Spleen (tissue), 11 donors: Measurements from ENCODE around the gene GPC4. TPM values are rescaled to one million over a fixed set of nuclear protein-coding genes. Genes with fewer than 3 reads are reported as not detected.

Experiments used
- DNase-seq: peaks from one replicate; pipeline ENCODE4 v3.0.0-alpha.2; 2020
- H3K27ac ChIP-seq, 8 donors: fragments of 200-600 bp; sonication (generic) in 7 of 8; 1 replicate in 4 of 8; 2 replicates in 4 of 8; pipeline versions ENCODE4 v1.5.0 to v1.8.0; 2016 to 2021; ENCODE audit warnings: inconsistent platforms in 4 of 8, mild to moderate bottlenecking in 4 of 8, moderate library complexity in 1 of 8
- H3K27me3 ChIP-seq, 7 donors: fragments of 200-600 bp; sonication (generic) in 6 of 7; replicated peaks in 1 of 7; 1 replicate in 4 of 7; 2 replicates in 3 of 7; pipeline versions ENCODE4 v1.5.0 to v1.8.0; 2016 to 2021; ENCODE audit warnings: inconsistent platforms in 3 of 7, mild to moderate bottlenecking in 1 of 7
- H3K36me3 ChIP-seq, 6 donors: fragments of 200-600 bp; sonication (generic) in 5 of 6; 1 replicate in 4 of 6; 2 replicates in 2 of 6; pipeline versions ENCODE4 v1.5.0 to v1.8.0; 2016 to 2021; ENCODE audit warnings: inconsistent platforms in 2 of 6
- H3K4me1 ChIP-seq, 6 donors: fragments of 200-600 bp; sonication (generic) in 5 of 6; 1 replicate in 3 of 6; 2 replicates in 3 of 6; pipeline versions ENCODE4 v1.5.0 to v1.8.0; 2016 to 2021; ENCODE audit warnings: inconsistent platforms in 3 of 6
- H3K4me3 ChIP-seq, 8 donors: fragments of 200-600 bp; sonication (generic) in 7 of 8; 1 replicate in 4 of 8; 2 replicates in 4 of 8; pipeline versions ENCODE4 v1.5.0 to v1.8.0; 2016 to 2021; ENCODE audit warnings: inconsistent platforms in 4 of 8, mild to moderate bottlenecking in 4 of 8, moderate library complexity in 2 of 8
- H3K9me3 ChIP-seq, 8 donors: fragments of 200-600 bp; sonication (generic) in 7 of 8; 1 replicate in 4 of 8; 2 replicates in 4 of 8; pipeline versions ENCODE4 v1.5.0 to v1.8.0; 2016 to 2021; ENCODE audit warnings: inconsistent platforms in 4 of 8
- POLR2A ChIP-seq, 3 donors: fragments of 450-650 bp; IDR thresholded peaks; one replicate each; pipeline ENCODE4 v1.5.1; 2017; ENCODE audit warnings: antibody characterized with exemption in 3 of 3, mild to moderate bottlenecking in 1 of 3
- POLR2AphosphoS5 ChIP-seq, 3 donors: sonication (generic); formaldehyde crosslinking; IDR thresholded peaks; one replicate each; pipeline ENCODE4 v1.5.1; 2017; ENCODE audit warnings: antibody characterized with exemption in 3 of 3
- WGBS, 5 donors: extraction: QIAGEN DNeasy Blood & Tissue Kit in 3 of 5; methylation state at CpG; one replicate each; pipeline versions ENCODE4 v1.1.5 to v1.1.7; 2013 to 2018; 5-methylcytosine and 5-hydroxymethylcytosine counted together
- intact Hi-C: fragments of 100-400 bp; cut with DNase I; formaldehyde crosslinking; loops from one replicate; pipeline ENCODE4 v1.15.0; 2023; ENCODE audit warnings: low total_unique reads
- polyA plus RNA-seq, 3 donors: library from polyadenylated mRNA; stranded (reverse); fragments of 200-250 nt; gene quantifications; one replicate each; pipeline ENCODE4 v1.2.1, GENCODE V29; 2013
- total RNA-seq, 7 donors: library from RNA; depleted of rRNA in 3 of 7; stranded (reverse); fragments of >200 nt in 3 of 7; fragmentation: NEBNext Ultra II Directional in 4 of 7; extraction: Animal tissue kit (Norgen Biotek cat#: 25700) in 4 of 7; gene quantifications; one replicate each; pipeline versions ENCODE4 v1.1.0 to v1.2.1, GENCODE V29; 2016 to 2021
- TF ChIP-seq, protein P1 (sequence below), 11 experiments: fragments of 200-600 bp in 7 of 11; fragments of 450-650 bp in 4 of 11; sonication (generic) in 4 of 11; IDR thresholded peaks in 8 of 11; conservative IDR thresholded peaks in 3 of 11; 1 replicate in 7 of 11; 2 replicates in 4 of 11; pipeline versions ENCODE4 v1.4.0 to v1.8.0; 2016 to 2021; ENCODE audit warnings: antibody characterized with exemption in 11 of 11, inconsistent platforms in 4 of 11, mild to moderate bottlenecking in 1 of 11
- donor health status: healthy with polysubstance abuse.
- donor health status: DM: no; HTN: no; CAD: no; lungs with moderate emphysema.
- donor health status: DM: no; HTN: no; CAD: no.
- donor health status: Bipolar disorder and iron deficiency.
- donor health status: healthy.
- donor health status: DM: no; HTN: no; CAD: no.
- donor health status: DM: yes; HTN: yes; CAD: no.

GPC4 gene
- total and polyA plus RNA-seq, 10 donors: 0.70 to 17.7 (median 4.9) TPM

DNA sequence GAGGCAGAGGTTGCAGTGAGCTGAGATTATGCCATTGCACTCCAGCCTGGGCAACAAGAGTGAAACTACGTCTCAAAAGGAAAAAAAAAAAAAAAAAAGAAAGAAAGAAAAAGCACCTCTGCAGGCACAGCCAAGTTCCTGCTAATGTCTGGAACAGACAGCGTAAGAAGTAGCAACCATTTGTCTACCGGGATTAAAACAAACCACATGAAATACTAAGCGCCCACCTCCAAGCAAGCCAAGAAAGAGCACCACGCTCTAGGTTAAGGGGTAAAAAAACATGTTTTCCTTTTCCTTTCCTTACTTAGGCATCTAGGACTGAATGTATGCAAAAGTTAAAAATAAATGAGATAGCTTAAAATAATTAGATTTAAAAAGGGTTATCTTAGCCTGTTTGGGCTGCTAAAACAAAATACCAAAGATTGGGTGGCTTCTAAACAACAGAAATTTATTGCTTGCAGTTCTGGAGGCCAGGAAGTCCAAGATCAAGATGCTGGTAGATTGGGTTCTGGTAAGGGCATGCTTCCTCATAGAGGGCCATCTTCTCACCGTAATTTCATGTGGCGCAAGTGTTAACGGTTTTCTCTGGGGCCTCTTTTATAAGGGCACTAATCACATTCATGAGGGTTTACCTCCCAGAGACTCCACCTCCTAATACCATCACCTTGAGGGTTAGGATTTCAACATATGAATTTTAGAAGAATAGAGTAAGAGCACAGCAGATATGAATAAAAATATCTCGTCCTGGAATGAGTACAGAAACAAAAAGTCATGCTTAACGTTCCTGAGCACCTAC, 12.3 kb downstream of the GPC4 start:
- Histone ChIP-seq H3K27me3 (no peaks in the 10 kb centered on the region), H3K4me3 (no peak overlapping the region), H3K36me3 (no peaks in the 10 kb centered on the region), H3K9me3 (no peaks in the 10 kb centered on the region), H3K27ac (no peak overlapping the region), H3K4me1 (no peaks in the 10 kb centered on the region)
- intact Hi-C loops: no loop called here
- no peak for TF ChIP-seq POLR2A (IDR thresholded peaks at IDR 0.05)
- no peak for TF ChIP-seq POLR2AphosphoS5 (IDR thresholded peaks at IDR 0.05)
- TF ChIP-seq, protein P1, sequence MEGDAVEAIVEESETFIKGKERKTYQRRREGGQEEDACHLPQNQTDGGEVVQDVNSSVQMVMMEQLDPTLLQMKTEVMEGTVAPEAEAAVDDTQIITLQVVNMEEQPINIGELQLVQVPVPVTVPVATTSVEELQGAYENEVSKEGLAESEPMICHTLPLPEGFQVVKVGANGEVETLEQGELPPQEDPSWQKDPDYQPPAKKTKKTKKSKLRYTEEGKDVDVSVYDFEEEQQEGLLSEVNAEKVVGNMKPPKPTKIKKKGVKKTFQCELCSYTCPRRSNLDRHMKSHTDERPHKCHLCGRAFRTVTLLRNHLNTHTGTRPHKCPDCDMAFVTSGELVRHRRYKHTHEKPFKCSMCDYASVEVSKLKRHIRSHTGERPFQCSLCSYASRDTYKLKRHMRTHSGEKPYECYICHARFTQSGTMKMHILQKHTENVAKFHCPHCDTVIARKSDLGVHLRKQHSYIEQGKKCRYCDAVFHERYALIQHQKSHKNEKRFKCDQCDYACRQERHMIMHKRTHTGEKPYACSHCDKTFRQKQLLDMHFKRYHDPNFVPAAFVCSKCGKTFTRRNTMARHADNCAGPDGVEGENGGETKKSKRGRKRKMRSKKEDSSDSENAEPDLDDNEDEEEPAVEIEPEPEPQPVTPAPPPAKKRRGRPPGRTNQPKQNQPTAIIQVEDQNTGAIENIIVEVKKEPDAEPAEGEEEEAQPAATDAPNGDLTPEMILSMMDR (IDR thresholded peaks at IDR 0.05 in 8 of 11, conservative IDR thresholded peaks at IDR 0.05 in 3 of 11): no peak
- no peak for DNase-seq
- WGBS, 5 donors: 77 to 88% (median 80%) methylated on average over 9 to 10 of the region's 10 CpGs

DNA sequence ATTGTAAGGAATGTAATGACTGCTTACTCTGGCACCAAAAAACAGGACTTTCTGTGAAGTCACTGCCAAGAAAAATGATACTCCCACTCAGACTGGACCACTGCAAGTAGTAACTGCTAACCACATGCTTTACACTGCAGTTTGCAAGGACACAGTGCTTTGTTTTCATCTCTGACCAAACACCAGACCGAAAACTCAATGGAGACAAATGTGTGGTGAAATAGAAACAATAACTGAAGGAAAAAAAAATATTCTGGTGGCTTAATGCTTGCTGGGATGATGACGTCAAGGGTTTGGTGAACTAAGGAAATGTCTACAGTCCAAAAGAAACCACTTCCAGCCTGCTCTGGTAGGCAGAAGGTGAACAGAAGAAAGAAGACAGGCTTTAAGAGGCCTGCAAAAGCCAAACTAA, 13.2 kb downstream of the GPC4 start:
- no peaks in the 10 kb centered on the region for H3K9me3 ChIP-seq
- no peaks in the 10 kb centered on the region for H3K27me3 ChIP-seq
- no peak overlapping the region for H3K4me3 ChIP-seq
- H3K27ac ChIP-seq: no peak overlapping the region
- TF ChIP-seq, protein P1 (IDR thresholded peaks at IDR 0.05 in 8 of 11, conservative IDR thresholded peaks at IDR 0.05 in 3 of 11): no peak
- TF ChIP-seq POLR2AphosphoS5 (IDR thresholded peaks at IDR 0.05) (no peak), POLR2A (IDR thresholded peaks at IDR 0.05) (no peak)
- 36 to 52% (median 46%) methylated on average over 2 of the region's 2 CpGs for WGBS, 5 donors
- no peaks in the 10 kb centered on the region for H3K36me3 ChIP-seq
- intact Hi-C loops: no loop called here
- no peaks in the 10 kb centered on the region for H3K4me1 ChIP-seq
- no peak for DNase-seq

DNA sequence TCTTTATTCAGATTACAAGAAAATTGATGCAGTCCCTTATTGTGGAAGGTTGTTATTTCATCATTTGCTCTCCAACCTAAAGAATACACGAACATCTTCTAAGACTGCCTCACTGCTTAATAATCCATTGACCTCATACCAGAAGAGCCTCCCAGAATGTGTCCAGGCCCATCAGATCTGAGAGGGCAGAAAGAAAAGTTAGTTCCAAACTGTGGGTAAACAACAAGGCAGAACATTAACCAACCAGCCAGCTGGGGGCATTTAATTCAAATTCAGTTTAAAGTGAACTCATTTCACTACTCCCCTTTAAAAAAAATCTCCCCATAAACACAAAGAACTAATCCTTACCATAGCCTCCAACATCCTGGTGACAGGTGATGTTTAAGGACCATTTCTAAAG, 13.8 kb downstream of the GPC4 start:
- no peak for DNase-seq
- 40 to 89% (median 68%) methylated on average over 1 of the region's 1 CpG for WGBS, 5 donors
- Histone ChIP-seq H3K27ac (no peak overlapping the region), H3K4me3 (no peak overlapping the region), H3K4me1 (no peaks in the 10 kb centered on the region), H3K36me3 (no peaks in the 10 kb centered on the region), H3K9me3 (no peaks in the 10 kb centered on the region), H3K27me3 (no peaks in the 10 kb centered on the region)
- TF ChIP-seq, protein P1 (IDR thresholded peaks at IDR 0.05 in 8 of 11, conservative IDR thresholded peaks at IDR 0.05 in 3 of 11): no peak
- TF ChIP-seq POLR2A (IDR thresholded peaks at IDR 0.05) (no peak), POLR2AphosphoS5 (IDR thresholded peaks at IDR 0.05) (no peak)
- intact Hi-C loops: no loop called here

DNA sequence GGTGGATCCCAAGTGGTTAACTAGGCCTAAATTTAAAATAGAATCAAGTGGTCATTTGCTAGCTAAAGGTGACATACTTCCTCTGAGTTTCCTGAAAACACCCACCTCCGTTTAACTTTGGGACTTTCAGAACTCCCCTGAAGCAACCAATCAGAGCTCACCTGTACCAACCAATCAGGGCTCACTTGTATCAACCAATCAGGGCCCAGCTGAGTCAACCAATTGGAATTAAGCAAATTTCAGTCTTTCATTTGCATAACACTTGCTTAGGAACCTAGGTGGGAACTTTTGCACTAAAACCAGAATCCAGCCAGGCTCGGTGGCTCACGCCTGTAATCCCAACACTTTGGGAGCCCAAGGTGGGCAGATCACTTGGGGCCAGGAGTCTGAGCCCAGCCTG, 15.9 kb downstream of the GPC4 start:
- H3K27ac ChIP-seq: no peak overlapping the region
- 70 to 90% (median 79%) methylated on average over 1 to 3 of the region's 3 CpGs for WGBS, 5 donors
- no peak for TF ChIP-seq POLR2A (IDR thresholded peaks at IDR 0.05)
- TF ChIP-seq POLR2AphosphoS5 (IDR thresholded peaks at IDR 0.05): no peak
- TF ChIP-seq, protein P1 (IDR thresholded peaks at IDR 0.05 in 8 of 11, conservative IDR thresholded peaks at IDR 0.05 in 3 of 11): no peak
- no peaks in the 10 kb centered on the region for H3K4me1 ChIP-seq
- peaks cover 0 to 5% (median 0%) of the 10 kb centered on the region in 7 donors for H3K27me3 ChIP-seq
- DNase-seq: no peak
- H3K4me3 ChIP-seq: no peak overlapping the region
- no peaks in the 10 kb centered on the region for H3K36me3 ChIP-seq
- intact Hi-C loops: no loop called here
- no peaks in the 10 kb centered on the region for H3K9me3 ChIP-seq
